Stimulated activated CD8-positive, alpha-beta memory T cell treated with anti-CD3 and anti-CD28 coated beads, Interleukin-2, amount 100 ng/mL, for 1 hour (primary cell): ENCODE data around the gene PRUNE2.
"Not testable (repeated sequence)": the region's sequence is repeated elsewhere in the genome, so short reads cannot be mapped to it uniquely, and the experiment has no call there.

Experiments
- DNase-seq, 2 donors: peaks; one replicate each; pipeline ENCODE4 v3.0.0-alpha.2; 2020; ENCODE audit warnings: low read depth in 2 of 2

PRUNE2 gene, protein sequence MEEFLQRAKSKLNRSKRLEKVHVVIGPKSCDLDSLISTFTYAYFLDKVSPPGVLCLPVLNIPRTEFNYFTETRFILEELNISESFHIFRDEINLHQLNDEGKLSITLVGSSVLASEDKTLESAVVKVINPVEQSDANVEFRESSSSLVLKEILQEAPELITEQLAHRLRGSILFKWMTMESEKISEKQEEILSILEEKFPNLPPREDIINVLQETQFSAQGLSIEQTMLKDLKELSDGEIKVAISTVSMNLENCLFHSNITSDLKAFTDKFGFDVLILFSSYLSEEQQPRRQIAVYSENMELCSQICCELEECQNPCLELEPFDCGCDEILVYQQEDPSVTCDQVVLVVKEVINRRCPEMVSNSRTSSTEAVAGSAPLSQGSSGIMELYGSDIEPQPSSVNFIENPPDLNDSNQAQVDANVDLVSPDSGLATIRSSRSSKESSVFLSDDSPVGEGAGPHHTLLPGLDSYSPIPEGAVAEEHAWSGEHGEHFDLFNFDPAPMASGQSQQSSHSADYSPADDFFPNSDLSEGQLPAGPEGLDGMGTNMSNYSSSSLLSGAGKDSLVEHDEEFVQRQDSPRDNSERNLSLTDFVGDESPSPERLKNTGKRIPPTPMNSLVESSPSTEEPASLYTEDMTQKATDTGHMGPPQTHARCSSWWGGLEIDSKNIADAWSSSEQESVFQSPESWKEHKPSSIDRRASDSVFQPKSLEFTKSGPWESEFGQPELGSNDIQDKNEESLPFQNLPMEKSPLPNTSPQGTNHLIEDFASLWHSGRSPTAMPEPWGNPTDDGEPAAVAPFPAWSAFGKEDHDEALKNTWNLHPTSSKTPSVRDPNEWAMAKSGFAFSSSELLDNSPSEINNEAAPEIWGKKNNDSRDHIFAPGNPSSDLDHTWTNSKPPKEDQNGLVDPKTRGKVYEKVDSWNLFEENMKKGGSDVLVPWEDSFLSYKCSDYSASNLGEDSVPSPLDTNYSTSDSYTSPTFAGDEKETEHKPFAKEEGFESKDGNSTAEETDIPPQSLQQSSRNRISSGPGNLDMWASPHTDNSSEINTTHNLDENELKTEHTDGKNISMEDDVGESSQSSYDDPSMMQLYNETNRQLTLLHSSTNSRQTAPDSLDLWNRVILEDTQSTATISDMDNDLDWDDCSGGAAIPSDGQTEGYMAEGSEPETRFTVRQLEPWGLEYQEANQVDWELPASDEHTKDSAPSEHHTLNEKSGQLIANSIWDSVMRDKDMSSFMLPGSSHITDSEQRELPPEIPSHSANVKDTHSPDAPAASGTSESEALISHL (N-terminal part only)

DNA sequence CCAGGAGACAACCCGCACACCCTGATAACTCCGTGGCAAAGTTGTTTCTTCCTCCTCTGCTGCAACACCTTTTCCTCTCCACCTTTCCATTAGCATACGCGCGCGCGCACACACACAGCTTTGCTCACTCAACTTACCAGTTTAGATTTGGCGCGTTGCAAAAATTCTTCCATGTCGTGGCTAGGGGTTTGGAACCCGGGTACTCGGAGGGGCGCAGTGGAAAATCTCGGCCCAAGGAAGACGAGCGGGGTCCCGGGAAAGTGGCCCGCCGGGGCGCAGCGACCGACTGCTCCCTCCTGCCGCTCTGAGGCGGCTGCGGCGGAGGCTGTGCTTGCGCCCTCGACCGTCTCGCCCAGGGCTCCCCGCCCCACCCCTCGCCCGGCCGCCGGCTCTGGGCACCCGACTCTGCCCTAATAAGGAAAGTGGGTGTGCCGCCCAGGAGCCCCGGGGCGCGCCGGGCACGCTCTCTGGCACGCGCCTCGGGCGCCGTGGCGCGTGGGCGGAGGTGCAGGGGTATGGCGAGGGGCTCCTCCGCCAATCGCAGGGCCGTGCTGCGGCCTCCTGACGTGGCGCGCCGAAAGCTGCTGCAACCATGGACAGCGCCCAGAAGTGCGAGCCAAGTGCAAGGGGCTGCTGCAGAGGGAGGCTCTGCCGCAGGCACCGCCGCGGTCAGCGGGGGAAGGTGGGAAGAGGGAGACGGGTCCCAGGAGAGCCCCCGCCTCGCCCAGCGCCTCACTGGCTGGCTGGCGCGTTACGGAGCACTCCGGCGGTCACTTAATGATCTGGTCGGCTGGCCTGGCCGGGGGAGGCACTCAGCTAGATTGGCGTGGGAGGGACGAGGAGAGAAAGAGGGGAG lies at the start of gene PRUNE2:
PRUNE2 (minus strand) TSS at position 324 of the 856 bp plus-strand sequence; CDS start at position 173, 151 bp downstream.
- no peak for DNase-seq

DNA sequence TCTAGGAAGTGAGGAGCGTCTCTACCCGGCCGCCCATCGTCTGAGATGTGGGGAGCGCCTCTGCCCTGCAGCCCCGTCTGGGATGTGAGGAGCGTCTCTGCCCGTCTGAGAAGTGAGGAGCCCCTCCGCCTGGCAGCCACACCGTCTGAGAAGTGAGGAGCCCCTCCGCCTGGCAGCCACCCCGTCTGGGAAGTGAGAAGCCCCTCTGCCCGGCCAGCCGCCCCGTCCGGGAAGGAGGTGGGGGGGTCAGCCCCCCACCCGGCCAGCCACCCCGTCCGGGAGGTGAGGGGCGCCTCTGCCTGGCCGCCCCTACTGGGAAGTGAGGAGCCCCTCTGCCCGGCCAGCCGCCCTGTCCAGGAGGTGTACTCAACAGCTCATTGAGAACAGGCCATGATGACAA lies 49.5 kb upstream of the PRUNE2 start:
- not testable (repeated sequence) for DNase-seq

- no peak for DNase-seq
Measured at GRCh38 chr9:76949865-76950264, 44.0 kb upstream of the PRUNE2 start.

- no peak for DNase-seq
Measured at GRCh38 chr9:76944011-76944410, 38.1 kb upstream of the PRUNE2 start.

DNA sequence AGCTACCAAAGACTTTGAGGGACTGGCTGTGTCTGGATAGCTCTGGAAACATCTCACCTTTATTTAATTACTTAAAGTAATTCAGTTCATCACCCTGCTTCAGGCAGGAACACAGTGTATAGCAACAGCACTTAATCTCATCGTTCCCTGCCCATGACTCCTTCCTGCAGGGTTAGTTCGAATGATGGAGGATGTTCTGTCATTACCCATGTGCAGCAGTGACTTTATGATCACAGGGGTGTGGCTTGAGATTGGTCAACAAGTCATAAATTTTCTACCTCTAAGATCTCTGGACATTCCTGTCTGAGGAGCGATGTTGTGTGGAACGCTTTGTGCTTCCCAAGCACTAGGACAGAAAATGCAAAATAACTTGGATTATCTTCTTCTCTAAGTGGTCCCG lies 37.1 kb upstream of the PRUNE2 start:
- DNase-seq = no peak

GRCh38 chr9:76932757-76933156 lies 26.8 kb upstream of the PRUNE2 start:
- DNase-seq = no peak

- DNase-seq = no peak
Measured at GRCh38 chr9:76932265-76932664, 26.4 kb upstream of the PRUNE2 start.

- no peak for DNase-seq
Measured at GRCh38 chr9:76927540-76928240, 21.8 kb upstream of the PRUNE2 start.

DNA sequence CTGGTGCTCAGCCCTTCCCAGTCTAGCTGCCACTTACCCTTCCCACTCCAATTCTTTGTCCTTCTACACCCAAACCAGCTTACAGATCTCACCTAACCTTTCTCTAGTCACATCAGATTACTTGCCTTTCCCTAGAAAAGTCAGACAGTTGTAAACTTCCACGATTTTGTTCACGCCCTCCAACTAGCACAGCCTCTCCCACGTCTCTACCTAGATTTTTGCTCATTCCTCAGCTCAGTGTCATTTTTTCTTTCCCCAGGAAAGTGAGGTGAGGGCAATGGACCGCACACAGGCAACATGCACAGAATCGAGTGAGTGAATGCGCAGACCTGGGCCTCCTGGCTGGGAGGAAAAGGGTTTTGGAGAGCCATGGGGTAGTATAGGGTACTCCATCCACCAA lies 20.9 kb upstream of the PRUNE2 start:
- DNase-seq = no peak

DNA sequence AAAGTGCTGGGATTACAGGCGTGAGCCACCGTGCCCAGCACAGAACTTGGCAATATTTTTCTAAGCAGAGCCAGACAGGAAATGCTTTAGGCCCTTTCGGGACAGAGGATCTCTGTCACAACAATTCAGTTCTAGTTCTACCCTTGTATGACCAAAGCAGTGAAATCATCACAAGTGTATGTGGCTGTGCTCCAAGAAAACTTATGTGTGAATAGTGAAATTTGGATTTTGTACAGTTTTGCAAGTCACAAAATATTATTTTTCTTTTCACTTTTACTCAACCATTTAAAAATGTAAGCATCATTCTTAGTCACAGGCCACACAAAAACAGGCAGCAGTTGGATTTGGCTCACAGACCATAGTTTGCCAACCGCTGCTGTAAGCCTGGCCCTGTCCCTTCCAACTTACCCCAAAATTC lies 20.4 kb upstream of the PRUNE2 start:
- DNase-seq = no peak

DNA sequence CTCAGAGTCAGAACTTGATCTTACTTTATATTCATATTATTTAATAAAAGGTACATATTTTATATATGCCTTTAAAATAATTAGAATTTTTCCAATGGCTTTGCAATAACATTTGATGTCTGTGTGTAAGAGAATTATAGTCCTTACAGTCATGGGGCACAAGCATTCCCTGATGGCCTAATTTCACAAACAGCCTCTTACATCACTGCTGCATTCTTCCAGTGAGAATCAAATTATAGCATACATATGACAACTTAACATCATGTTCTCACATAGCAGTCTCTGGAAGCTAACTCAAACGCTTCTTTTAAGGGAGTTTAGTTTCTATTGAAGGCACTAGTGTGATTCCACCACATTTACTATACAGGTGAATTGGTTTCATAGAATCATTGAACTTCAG lies 15.3 kb upstream of the PRUNE2 start:
- DNase-seq = no peak

GRCh38 chr9:76917299-76917698 lies 11.4 kb upstream of the PRUNE2 start:
- no peak for DNase-seq

DNA sequence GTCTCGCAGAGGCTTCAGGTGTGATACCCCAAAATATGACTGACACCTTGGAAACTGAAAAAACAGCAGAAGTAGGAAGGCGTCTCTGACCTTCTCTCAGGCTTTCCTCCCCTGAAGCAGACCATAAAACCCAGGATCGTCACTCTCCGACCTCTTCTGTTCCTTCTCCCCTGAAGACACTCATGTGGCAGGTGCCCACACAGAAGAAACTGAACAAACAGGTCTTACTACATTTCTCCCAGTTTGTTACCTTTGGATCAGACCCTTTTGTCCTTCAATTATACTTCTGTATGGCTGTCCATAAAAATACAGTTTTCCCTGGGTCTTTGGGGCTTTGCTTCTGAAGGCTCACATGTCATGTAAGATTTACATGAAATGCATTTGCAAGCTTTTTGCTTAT lies 10.3 kb upstream of the PRUNE2 start:
- DNase-seq = no peak

- no peak for DNase-seq
Measured at GRCh38 chr9:76913467-76913866, 7.6 kb upstream of the PRUNE2 start.

GRCh38 chr9:76912636-76913275 lies 6.8 kb upstream of the PRUNE2 start:
- no peak for DNase-seq

GRCh38 chr9:76911971-76912370 lies 6.1 kb upstream of the PRUNE2 start:
- DNase-seq = no peak

GRCh38 chr9:76910861-76911260 lies 4.9 kb upstream of the PRUNE2 start:
- DNase-seq = no peak

GRCh38 chr9:76906647-76906975 lies 697 bp upstream of the PRUNE2 start:
- no peak for DNase-seq

GRCh38 chr9:76904661-76905457 lies 1.1 kb downstream of the PRUNE2 start:
- no peak for DNase-seq
